ENCODE measurements around the gene ARHGAP9. TPM values are rescaled to one million over a fixed set of nuclear protein-coding genes. Genes with fewer than 3 reads are reported as not detected.

Gene ARHGAP9
- total RNA-seq (2014; rRNA removed; shearing (Covaris generic)) = 0.43 and 0.79 TPM in 2 replicates

- DNase-seq (ENCODE audit: low spot score) = no peak
Observed at GRCh38 chr12:57479376-57480115, at the start of gene ARHGAP9. Gene ARHGAP9 (minus strand): TSS chr12:57479866. CDS start chr12:57479406, 460 bp downstream.

DNA sequence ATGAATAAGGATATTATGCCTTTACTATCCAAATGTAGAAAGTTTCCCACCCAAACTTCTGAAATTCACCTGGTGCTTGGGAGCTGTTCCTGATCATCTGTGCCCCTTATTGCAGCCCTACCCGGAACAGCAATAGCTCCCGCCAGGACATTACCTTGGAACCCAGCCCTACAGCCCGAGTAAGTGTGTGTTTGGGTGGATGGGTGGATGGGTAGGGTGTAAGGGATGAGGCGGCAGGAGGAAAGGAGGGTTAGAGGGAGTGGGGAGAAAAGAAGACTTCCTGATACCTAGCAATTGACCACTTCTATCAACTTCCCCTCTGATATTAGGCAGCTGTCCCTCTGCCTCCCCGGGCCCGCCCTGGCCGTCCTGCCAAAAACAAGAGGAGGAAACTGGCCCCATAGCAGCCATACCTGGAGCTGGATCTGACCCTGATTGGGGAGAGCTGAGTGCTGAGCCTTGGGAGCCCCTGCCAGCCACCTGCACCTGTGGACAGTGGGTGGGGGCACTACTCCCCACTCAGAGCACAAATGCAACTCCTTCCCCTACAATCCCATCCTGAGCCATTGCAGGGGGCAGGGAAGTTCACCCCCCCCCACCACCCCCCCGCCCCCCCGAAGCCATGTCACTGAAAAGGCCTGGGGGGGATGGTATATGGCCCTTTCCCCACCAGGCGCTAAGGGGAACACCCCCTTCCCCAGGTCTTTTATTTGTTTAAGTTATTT, 49.3 kb upstream of the ARHGAP9 start:
- no peak for DNase-seq (ENCODE audit: low spot score)

DNA sequence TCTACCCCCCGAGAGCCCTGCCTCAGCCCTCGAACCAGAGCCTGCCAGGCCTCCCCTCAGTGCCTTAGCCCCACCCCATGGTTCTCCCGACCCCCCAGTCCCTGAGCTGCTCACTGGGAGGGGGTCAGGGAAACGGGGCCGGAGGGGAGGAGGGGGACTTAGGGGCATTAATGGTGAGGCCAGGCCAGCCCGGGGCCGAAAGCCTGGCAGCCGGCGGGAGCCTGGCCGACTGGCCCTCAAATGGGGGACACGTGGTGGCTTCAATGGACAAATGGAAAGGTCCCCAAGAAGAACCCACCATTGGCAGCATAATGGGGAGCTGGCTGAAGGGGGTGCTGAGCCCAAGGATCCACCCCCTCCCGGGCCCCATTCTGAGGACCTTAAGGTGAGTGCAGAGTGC, 48.5 kb upstream of the ARHGAP9 start:
- no peak for DNase-seq (ENCODE audit: low spot score)

DNA sequence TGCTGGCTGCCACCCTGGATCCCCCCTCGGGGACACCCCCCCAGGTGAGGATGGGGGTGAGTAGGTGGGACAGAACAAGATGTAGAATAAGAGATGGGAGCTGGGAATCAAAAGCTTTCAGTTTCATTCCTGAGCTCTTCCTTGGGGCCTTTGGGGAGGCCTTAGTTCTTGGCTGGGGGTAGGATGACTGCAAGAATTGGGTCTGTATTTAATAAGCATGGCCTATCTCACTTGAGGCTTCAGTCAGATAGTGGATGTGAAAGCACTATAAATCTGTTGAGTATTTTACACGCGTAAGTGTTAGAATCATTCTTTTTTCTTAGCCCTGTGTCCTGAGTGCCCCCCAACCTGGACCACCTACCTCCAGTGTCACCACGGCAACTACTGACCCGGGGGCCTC, 47.5 kb upstream of the ARHGAP9 start:
- DNase-seq (ENCODE audit: low spot score) = no peak

DNA sequence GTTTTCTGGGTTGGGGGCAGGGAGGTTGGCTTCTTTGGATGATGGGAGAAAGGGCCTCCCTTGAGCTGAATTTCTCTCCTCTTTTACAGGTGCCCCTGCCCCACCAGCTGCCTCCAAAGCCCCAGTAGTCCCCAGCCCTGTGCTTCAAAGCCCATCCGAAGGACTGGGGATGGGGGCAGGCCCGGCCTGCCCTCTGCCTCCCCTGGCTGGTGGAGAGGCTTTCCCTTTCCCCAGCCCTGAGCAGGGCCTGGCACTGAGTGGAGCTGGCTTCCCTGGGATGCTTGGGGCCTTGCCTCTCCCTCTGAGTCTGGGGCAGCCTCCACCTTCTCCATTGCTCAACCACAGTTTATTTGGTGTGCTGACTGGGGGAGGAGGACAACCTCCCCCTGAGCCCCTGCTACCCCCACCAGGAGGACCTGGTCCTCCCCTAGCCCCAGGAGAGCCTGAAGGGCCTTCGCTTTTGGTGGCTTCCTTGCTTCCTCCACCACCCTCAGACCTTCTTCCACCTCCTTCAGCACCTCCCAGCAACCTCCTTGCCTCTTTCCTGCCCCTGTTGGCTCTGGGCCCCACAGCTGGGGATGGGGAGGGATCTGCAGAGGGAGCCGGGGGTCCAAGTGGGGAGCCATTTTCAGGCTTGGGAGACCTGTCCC, 46.9 kb upstream of the ARHGAP9 start:
- DNase-seq (ENCODE audit: low spot score) = no peak

- no peak for DNase-seq (ENCODE audit: low spot score)
Observed at GRCh38 chr12:57525615-57526383, 46.1 kb upstream of the ARHGAP9 start.

DNA sequence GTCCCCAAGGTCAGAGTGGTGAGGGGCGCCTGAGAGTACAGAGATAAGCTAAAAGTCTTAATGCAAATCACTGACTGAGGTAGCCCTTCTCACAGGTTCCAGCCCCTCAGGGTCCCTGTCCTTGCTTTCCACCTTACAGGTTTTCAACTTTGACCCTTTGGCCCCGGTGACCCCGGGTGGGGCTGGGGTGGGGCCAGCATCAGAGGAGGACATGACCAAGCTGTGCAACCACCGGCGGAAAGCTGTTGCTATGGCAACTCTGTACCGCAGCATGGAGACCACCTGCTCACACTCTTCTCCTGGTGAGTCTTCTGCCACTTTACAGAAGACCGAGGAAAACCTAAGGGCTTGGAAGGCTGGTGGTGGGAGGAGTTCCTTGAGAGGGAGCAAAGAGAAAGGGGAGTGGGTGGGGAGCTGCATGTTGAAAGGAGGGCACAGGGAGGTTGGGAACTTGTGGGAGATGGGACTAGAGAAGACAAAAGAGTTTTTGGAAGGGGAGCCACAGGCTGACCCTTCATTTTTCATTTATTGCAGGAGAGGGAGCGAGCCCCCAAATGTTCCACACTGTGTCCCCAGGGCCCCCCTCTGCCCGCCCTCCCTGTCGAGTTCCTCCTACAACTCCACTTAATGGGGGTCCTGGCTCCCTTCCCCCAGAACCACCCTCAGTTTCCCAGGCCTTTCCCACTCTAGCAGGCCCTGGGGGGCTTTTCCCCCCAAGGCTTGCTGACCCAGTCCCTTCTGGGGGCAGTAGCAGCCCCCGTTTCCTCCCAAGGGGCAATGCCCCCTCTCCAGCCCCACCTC, 45.3 kb upstream of the ARHGAP9 start:
- DNase-seq (ENCODE audit: low spot score) = no peak

DNA sequence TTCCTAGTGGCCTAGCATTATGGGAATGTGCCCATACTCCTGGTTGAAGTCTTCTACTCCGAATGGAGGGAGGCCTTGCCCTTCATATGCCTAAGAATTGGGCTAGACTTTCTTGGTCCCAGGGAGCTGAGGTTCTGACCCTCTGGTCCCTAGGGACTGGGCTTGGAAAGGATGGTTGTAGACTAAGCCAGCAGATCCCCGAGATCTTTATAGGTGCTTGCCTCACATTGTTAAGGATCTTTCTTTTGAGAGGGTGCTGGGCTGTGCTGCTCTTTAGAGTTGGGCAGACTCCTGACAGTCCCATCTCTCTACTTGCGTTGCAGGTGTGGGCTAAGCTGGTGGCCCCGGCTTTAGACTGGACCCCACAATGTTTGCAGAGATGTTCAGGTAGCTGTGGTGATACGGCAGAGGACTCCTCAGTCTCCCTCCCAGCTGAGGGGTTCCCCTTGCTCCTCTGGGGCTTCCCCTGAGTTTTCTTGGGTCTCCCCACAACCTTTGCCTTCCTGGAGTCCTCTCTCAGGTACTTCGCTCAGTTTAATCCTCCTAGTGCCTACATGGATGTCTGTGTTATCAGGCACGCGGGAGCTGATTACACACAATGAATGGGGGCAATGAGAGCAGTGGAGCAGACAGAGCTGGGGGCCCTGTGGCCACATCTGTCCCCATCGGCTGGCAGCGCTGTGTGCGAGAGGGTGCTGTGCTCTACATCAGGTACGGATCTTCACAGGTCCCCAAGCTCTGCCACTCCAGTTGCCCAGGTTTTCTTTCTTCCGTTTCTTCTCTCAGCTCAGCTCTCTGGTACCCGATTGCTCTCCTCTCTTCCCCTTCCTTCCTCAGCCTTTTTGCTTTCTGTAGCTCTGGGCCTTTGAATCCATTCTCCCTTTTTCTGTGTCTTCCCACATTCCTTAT, 44.3 kb upstream of the ARHGAP9 start:
- no peak for DNase-seq (ENCODE audit: low spot score)

DNA sequence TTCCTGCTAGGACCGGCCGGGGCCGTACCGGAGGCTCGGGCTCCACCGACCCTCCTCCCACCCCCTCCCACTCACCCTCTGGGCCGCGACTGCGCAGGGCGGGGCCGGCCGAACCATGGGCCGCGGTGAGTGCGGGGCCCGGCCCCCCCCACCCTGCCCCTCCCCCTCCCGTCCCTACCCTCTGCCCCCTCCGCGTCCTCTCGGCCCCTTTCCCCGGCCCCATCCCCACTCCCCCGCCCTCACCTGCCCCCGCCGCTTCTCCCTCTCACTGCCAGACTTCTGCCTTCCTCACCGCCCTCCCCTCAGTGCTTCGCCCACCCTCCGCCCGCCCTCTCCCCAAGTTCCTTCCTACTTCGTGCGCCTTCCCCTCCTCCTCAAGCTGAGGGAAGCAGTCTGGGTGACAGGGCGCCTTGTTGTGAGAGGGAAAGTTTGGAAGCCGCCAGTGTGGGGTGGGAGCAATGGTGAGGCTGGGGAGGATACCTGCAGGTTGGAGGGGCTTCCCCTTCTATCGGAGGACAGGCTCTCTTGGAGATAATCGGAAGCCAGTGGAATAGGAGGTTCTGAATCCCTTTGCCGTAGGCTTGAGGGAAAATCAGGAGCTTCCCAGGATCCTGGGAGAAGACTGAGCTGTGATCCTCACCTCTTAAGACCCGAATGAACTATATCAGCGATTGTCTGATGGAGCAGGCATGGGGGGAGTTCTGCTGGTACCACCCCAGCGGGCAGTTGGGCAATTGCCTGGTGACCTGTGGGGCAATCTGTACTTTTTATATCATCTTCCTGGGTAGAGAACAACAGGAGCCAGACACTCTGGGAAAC, 43.4 kb upstream of the ARHGAP9 start:
- peak; percentile 31 for DNase-seq (ENCODE audit: low spot score)

- DNase-seq (ENCODE audit: low spot score) = peak; percentile 89
Observed at GRCh38 chr12:57522011-57522886, 42.6 kb upstream of the ARHGAP9 start, which contains the start of gene MBD6. Gene MBD6 (plus strand): TSS chr12:57522824. CDS start chr12:57524304, 1,480 bp downstream.

DNA sequence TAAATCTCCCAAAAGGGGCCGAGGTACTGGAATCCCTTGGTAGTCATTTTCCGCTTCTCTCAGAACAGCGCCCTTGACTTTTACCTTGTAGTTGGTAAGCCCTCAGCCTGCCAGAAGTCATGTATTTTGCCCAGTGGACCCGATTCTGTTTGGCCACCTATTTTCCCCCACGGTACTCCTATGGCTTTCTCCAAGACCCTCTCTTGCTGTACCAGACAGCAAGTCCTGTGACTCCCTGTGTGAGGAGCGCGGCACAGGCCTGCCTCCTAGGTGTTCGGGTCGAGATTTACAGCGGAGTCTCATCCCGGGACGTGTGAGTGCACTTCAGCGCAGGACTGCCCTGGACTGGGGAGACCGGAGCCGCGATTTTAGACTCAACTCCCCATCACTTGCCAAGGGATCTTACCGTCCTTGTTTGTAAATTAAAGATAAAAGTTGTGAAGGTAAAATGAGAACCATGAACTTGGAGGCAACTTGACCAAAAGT, 41.9 kb upstream of the ARHGAP9 start:
- DNase-seq (ENCODE audit: low spot score) = no peak

GRCh38 chr12:57520053-57520818, 40.6 kb upstream of the ARHGAP9 start, which contains the start of gene DDIT3:
Gene DDIT3 (minus strand): TSS chr12:57520514. CDS start chr12:57517406, 3,108 bp downstream.
- peak; percentile 95 for DNase-seq (ENCODE audit: low spot score)

GRCh38 chr12:57519796-57520052, 40.1 kb upstream of the ARHGAP9 start:
- DNase-seq (ENCODE audit: low spot score) = peak; percentile 57

DNA sequence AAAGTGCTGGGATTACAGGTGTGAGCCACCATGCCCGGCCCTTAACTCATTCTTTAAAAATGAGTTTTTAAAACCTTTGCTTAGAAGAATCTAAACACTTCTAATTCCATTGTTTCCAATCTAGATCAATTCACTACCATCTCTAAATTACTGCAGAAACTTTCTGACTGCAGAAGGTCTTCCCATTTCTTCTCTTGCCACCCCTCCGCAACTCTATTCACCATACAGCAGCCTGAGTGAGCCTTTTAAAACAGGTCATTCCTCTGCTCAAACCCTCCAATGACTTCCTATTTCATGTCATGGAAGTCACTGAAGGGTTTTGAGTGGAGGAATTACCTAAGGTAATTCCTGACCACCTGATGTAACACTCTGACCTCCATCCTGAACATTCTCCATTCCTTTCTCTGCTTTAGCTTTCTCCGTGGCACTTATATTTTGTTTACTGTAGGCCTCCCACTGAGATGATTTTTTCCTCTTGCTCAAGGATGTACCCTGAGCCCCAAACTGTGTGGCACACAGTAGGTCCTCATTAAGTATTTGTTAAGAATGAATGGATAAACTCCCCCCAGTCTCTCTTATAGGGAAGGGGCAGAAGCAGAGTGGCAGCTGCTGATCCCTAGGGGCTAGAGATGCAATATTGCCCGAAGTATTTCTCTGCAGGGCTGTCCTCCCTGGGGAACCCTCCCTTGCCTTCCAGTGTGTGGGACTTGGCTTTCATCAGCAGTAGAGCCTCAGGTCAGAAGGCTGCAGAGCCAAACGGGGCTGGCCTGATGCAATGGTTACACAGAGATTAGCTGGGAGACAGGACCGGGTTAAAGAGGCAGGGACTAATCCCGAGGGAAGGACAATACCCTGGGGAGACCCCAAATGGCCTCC, 39.5 kb upstream of the ARHGAP9 start:
- no peak for DNase-seq (ENCODE audit: low spot score)

- DNase-seq (ENCODE audit: low spot score) = no peak
Observed at GRCh38 chr12:57518176-57518919, 38.7 kb upstream of the ARHGAP9 start.
